ENCODE results near the gene HYAL3. TPM values are rescaled to one million over a fixed set of nuclear protein-coding genes. Genes with fewer than 3 reads are reported as not detected.
A peak's percentile ranks its signal among the peaks of the same experiment; 100 is the strongest.

Gene HYAL3
- total and polyA plus RNA-seq, 2 of the 13 experiments (the other 11 are each of a cell fraction or from before 2014, with no cell fraction given): 5.5 to 10.4 TPM

DNA sequence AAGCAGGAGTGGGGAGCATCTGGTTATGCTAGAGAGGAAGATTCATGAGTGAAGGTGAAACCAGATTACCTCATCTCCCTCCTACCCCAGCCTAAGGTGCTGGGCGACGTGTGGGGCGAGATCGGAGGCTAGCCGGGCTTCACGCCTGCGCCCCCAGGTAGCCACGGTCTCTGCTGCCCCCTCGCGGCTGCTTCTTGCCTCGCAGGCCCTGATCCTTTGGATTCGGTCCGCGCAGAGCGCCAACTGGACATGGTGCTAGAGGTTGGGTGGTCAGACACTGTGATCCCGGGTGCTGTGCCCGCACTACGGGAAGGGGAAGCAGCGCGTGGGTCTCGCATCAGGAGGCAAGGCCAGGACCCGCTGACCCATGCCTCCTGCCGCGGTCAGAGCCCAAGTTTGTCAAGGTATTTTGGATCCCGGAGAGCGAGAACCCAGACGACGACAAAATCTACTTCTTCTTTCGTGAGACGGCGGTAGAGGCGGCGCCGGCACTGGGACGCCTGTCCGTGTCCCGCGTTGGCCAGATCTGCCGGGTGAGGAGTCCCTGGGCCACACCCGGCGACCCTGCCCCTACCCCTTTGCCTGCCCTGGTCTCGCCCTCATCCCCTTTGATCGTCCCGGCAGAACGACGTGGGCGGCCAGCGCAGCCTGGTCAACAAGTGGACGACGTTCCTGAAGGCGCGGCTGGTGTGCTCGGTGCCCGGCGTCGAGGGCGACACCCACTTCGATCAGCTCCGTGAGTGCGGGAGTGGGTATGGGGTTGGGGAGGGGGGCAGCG is 26.1 kb downstream of the HYAL3 start (continued):
- TF ChIP-seq, protein P1, sequence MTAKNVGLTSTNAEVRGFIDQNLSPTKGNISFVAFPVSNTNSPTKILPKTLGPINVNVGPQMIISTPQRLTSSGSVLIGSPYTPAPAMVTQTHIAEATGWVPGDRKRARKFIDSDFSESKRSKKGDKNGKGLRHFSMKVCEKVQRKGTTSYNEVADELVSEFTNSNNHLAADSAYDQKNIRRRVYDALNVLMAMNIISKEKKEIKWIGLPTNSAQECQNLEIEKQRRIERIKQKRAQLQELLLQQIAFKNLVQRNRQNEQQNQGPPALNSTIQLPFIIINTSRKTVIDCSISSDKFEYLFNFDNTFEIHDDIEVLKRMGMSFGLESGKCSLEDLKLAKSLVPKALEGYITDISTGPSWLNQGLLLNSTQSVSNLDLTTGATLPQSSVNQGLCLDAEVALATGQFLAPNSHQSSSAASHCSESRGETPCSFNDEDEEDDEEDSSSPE (CRISPR knock-in tag; IDR thresholded peaks at IDR 0.05): no peak
- TF ChIP-seq PPARG (CRISPR knock-in tag; conservative IDR thresholded peaks at IDR 0.05) (0 out of 2 replicates have a peak, but pooled peaks have one; percentile 36), CENPX (CRISPR knock-in tag; IDR thresholded peaks at IDR 0.05) (no peak), ZNF629 (CRISPR knock-in tag; conservative IDR thresholded peaks at IDR 0.05) (no peak), NFRKB (IDR thresholded peaks at IDR 0.05) (no peak), SIN3A (IDR thresholded peaks at IDR 0.05; ENCODE audit: borderline replicate concordance, low read depth, low read length) (no peak), FIP1L1 (IDR thresholded peaks at IDR 0.05; ENCODE audit: borderline replicate concordance, insufficient read depth, low read depth, low read length) (no peak), ZNF841 (CRISPR knock-in tag; IDR thresholded peaks at IDR 0.05; ENCODE audit: borderline replicate concordance) (no peak), ATAD3A (CRISPR knock-in tag; IDR thresholded peaks at IDR 0.05) (no peak), ZNF616 (CRISPR knock-in tag; IDR thresholded peaks at IDR 0.05; ENCODE audit: low read depth) (no peak), FOXA1 (IDR thresholded peaks at IDR 0.05) (no peak), FOXA1 (CRISPR knock-in tag; IDR thresholded peaks at IDR 0.05) (peak; percentile 35; the same call in 1 of the 2 replicates)
- TF ChIP-seq, protein P2, sequence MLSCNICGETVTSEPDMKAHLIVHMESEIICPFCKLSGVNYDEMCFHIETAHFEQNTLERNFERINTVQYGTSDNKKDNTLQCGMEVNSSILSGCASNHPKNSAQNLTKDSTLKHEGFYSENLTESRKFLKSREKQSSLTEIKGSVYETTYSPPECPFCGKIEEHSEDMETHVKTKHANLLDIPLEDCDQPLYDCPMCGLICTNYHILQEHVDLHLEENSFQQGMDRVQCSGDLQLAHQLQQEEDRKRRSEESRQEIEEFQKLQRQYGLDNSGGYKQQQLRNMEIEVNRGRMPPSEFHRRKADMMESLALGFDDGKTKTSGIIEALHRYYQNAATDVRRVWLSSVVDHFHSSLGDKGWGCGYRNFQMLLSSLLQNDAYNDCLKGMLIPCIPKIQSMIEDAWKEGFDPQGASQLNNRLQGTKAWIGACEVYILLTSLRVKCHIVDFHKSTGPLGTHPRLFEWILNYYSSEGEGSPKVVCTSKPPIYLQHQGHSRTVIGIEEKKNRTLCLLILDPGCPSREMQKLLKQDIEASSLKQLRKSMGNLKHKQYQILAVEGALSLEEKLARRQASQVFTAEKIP (CRISPR knock-in tag; IDR thresholded peaks at IDR 0.05; ENCODE audit: borderline replicate concordance): no peak
- TF ChIP-seq, protein P3, sequence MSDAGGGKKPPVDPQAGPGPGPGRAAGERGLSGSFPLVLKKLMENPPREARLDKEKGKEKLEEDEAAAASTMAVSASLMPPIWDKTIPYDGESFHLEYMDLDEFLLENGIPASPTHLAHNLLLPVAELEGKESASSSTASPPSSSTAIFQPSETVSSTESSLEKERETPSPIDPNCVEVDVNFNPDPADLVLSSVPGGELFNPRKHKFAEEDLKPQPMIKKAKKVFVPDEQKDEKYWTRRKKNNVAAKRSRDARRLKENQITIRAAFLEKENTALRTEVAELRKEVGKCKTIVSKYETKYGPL (CRISPR knock-in tag; IDR thresholded peaks at IDR 0.05): no peak
- TF ChIP-seq, protein P4, sequence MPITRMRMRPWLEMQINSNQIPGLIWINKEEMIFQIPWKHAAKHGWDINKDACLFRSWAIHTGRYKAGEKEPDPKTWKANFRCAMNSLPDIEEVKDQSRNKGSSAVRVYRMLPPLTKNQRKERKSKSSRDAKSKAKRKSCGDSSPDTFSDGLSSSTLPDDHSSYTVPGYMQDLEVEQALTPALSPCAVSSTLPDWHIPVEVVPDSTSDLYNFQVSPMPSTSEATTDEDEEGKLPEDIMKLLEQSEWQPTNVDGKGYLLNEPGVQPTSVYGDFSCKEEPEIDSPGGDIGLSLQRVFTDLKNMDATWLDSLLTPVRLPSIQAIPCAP (CRISPR knock-in tag; IDR thresholded peaks at IDR 0.05; ENCODE audit: low read depth): no peak
- TF ChIP-seq, protein P5, sequence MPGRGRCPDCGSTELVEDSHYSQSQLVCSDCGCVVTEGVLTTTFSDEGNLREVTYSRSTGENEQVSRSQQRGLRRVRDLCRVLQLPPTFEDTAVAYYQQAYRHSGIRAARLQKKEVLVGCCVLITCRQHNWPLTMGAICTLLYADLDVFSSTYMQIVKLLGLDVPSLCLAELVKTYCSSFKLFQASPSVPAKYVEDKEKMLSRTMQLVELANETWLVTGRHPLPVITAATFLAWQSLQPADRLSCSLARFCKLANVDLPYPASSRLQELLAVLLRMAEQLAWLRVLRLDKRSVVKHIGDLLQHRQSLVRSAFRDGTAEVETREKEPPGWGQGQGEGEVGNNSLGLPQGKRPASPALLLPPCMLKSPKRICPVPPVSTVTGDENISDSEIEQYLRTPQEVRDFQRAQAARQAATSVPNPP (CRISPR knock-in tag; IDR thresholded peaks at IDR 0.05): no peak
- TF ChIP-seq, protein P6, sequence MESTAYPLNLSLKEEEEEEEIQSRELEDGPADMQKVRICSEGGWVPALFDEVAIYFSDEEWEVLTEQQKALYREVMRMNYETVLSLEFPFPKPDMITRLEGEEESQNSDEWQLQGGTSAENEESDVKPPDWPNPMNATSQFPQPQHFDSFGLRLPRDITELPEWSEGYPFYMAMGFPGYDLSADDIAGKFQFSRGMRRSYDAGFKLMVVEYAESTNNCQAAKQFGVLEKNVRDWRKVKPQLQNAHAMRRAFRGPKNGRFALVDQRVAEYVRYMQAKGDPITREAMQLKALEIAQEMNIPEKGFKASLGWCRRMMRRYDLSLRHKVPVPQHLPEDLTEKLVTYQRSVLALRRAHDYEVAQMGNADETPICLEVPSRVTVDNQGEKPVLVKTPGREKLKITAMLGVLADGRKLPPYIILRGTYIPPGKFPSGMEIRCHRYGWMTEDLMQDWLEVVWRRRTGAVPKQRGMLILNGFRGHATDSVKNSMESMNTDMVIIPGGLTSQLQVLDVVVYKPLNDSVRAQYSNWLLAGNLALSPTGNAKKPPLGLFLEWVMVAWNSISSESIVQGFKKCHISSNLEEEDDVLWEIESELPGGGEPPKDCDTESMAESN (CRISPR knock-in tag; conservative IDR thresholded peaks at IDR 0.05): 0 out of 2 replicates have a peak, but pooled peaks have one; percentile 49
- TF ChIP-seq, protein P7, sequence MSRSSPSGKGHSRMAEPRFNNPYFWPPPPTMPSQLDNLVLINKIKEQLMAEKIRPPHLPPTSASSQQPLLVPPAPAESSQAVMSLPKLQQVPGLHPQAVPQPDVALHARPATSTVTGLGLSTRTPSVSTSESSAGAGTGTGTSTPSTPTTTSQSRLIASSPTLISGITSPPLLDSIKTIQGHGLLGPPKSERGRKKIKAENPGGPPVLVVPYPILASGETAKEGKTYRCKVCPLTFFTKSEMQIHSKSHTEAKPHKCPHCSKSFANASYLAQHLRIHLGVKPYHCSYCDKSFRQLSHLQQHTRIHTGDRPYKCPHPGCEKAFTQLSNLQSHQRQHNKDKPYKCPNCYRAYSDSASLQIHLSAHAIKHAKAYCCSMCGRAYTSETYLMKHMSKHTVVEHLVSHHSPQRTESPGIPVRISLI (CRISPR knock-in tag; IDR thresholded peaks at IDR 0.05; ENCODE audit: borderline replicate concordance): no peak
